ENCODE results near the gene ZDHHC11B. TPM values are rescaled to one million over a fixed set of nuclear protein-coding genes. Genes with fewer than 3 reads are reported as not detected.

The ZDHHC11B gene
- total and polyA plus RNA-seq, 2 of the 13 experiments (the other 11 are each of a cell fraction or from before 2014, with no cell fraction given): 0.11 to 0.12 TPM

DNA sequence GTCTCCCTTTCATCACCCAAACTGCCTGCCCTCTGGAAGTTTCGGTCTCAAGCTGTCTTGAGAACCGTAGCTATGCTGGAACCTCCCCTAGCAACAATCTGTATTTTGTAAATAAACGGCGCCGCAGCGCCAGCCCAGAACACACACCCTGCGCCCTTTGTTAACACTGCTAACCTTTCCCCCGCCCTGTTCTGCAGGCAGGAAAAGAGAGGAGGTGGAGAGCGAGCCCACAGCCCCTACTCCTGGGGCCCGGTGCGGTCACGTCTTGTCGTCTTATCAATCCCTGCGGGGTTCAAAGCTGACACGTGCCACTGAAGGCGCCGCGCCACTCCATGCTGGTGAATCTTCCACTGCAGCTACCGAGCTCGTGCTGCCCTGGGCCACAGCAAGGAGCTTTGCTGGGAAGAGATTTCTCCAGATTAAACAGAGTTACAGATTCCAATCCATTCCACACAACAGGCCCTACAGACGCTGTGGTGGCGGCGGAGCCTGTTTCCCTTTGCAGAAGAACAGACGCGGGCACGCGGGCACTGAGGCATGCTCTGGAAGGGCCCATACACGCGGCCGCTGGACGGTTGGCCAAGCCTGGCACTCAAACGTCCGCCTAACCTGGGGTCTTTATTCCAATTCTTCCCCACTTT is 25.3 kb downstream of the ZDHHC11B start (continued):
- TF ChIP-seq, protein P1, sequence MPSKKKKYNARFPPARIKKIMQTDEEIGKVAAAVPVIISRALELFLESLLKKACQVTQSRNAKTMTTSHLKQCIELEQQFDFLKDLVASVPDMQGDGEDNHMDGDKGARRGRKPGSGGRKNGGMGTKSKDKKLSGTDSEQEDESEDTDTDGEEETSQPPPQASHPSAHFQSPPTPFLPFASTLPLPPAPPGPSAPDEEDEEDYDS (CRISPR knock-in tag; IDR thresholded peaks at IDR 0.05): 0 out of 2 replicates have a peak, but pooled peaks have one; percentile 22
- TF ChIP-seq RFXAP (CRISPR knock-in tag; IDR thresholded peaks at IDR 0.05; ENCODE audit: borderline replicate concordance) (0 out of 2 replicates have a peak, but pooled peaks have one; percentile 50), ETV5 (CRISPR knock-in tag; IDR thresholded peaks at IDR 0.05; ENCODE audit: borderline replicate concordance) (peak; percentile 40; the same call in 1 of the 2 replicates), KDM6A (CRISPR knock-in tag; IDR thresholded peaks at IDR 0.05; ENCODE audit: low read depth) (0 out of 2 replicates have a peak, but pooled peaks have one; percentile 12), HNRNPL (IDR thresholded peaks at IDR 0.05; ENCODE audit: low read depth, low read length) (0 out of 2 replicates have a peak, but pooled peaks have one; percentile 25), SALL1 (CRISPR knock-in tag; IDR thresholded peaks at IDR 0.05) (peak; percentile 42; the same call in 1 of the 2 replicates), SSRP1 (CRISPR knock-in tag; IDR thresholded peaks at IDR 0.05) (no peak), NCOA2 (CRISPR knock-in tag; IDR thresholded peaks at IDR 0.05) (peak; percentile 49; the same call in 1 of the 2 replicates), FOSL2 (CRISPR knock-in tag; IDR thresholded peaks at IDR 0.05) (0 out of 2 replicates have a peak, but pooled peaks have one; percentile 8), ZNF333 (CRISPR knock-in tag; IDR thresholded peaks at IDR 0.05; ENCODE audit: borderline replicate concordance) (no peak), ZFP36 (IDR thresholded peaks at IDR 0.05; ENCODE audit: borderline replicate concordance, low read depth, low read length, partially characterized antibody) (peak; percentile 51), TOPORS (CRISPR knock-in tag; IDR thresholded peaks at IDR 0.05) (no peak), GATAD1 (CRISPR knock-in tag; IDR thresholded peaks at IDR 0.05) (0 out of 2 replicates have a peak, but pooled peaks have one; percentile 19)
- TF ChIP-seq, protein P2, sequence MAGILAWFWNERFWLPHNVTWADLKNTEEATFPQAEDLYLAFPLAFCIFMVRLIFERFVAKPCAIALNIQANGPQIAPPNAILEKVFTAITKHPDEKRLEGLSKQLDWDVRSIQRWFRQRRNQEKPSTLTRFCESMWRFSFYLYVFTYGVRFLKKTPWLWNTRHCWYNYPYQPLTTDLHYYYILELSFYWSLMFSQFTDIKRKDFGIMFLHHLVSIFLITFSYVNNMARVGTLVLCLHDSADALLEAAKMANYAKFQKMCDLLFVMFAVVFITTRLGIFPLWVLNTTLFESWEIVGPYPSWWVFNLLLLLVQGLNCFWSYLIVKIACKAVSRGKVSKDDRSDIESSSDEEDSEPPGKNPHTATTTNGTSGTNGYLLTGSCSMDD (CRISPR knock-in tag; IDR thresholded peaks at IDR 0.05): no peak
- TF ChIP-seq, protein P3, sequence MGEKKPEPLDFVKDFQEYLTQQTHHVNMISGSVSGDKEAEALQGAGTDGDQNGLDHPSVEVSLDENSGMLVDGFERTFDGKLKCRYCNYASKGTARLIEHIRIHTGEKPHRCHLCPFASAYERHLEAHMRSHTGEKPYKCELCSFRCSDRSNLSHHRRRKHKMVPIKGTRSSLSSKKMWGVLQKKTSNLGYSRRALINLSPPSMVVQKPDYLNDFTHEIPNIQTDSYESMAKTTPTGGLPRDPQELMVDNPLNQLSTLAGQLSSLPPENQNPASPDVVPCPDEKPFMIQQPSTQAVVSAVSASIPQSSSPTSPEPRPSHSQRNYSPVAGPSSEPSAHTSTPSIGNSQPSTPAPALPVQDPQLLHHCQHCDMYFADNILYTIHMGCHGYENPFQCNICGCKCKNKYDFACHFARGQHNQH (CRISPR knock-in tag; IDR thresholded peaks at IDR 0.05): 0 out of 2 replicates have a peak, but pooled peaks have one; percentile 47
- TF ChIP-seq, protein P4, sequence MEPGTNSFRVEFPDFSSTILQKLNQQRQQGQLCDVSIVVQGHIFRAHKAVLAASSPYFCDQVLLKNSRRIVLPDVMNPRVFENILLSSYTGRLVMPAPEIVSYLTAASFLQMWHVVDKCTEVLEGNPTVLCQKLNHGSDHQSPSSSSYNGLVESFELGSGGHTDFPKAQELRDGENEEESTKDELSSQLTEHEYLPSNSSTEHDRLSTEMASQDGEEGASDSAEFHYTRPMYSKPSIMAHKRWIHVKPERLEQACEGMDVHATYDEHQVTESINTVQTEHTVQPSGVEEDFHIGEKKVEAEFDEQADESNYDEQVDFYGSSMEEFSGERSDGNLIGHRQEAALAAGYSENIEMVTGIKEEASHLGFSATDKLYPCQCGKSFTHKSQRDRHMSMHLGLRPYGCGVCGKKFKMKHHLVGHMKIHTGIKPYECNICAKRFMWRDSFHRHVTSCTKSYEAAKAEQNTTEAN (CRISPR knock-in tag; conservative IDR thresholded peaks at IDR 0.05): 0 out of 2 replicates have a peak, but pooled peaks have one; percentile 31
- TF ChIP-seq, protein P5, sequence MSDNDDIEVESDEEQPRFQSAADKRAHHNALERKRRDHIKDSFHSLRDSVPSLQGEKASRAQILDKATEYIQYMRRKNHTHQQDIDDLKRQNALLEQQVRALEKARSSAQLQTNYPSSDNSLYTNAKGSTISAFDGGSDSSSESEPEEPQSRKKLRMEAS (IDR thresholded peaks at IDR 0.05): peak; percentile 55; the same call in 1 of the 2 replicates
- TF ChIP-seq, protein P6, sequence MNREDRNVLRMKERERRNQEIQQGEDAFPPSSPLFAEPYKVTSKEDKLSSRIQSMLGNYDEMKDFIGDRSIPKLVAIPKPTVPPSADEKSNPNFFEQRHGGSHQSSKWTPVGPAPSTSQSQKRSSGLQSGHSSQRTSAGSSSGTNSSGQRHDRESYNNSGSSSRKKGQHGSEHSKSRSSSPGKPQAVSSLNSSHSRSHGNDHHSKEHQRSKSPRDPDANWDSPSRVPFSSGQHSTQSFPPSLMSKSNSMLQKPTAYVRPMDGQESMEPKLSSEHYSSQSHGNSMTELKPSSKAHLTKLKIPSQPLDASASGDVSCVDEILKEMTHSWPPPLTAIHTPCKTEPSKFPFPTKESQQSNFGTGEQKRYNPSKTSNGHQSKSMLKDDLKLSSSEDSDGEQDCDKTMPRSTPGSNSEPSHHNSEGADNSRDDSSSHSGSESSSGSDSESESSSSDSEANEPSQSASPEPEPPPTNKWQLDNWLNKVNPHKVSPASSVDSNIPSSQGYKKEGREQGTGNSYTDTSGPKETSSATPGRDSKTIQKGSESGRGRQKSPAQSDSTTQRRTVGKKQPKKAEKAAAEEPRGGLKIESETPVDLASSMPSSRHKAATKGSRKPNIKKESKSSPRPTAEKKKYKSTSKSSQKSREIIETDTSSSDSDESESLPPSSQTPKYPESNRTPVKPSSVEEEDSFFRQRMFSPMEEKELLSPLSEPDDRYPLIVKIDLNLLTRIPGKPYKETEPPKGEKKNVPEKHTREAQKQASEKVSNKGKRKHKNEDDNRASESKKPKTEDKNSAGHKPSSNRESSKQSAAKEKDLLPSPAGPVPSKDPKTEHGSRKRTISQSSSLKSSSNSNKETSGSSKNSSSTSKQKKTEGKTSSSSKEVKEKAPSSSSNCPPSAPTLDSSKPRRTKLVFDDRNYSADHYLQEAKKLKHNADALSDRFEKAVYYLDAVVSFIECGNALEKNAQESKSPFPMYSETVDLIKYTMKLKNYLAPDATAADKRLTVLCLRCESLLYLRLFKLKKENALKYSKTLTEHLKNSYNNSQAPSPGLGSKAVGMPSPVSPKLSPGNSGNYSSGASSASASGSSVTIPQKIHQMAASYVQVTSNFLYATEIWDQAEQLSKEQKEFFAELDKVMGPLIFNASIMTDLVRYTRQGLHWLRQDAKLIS (CRISPR knock-in tag; IDR thresholded peaks at IDR 0.05): no peak
